ENCODE data around the gene PRR35.

PRR35 gene

DNA sequence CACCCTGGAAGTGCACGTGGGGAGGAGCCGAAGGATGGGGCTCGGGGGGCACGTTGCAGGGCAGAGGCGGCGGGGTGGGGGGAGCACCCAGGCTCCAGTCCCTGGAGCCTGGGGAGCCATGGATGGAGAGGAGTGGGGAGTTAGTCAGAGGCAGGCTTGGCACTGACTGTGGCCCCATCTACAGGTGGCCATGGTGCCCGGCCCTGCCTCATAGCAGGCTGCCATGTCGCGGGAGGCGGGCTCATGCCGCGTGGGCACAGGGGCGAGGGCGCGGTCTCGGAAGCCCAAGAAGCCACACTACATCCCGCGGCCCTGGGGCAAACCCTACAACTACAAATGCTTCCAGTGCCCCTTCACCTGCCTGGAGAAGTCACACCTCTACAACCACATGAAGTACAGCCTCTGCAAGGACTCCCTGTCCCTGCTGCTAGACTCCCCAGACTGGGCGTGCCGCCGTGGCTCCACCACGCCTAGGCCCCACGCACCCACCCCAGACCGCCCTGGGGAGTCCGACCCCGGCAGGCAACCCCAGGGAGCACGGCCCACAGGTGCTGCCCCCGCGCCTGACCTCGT lies 3.0 kb downstream of the PRR35 start:
- peaks cover 33% of the 10 kb centered on the region for H3K27me3 Mint-ChIP-seq
- ATAC-seq (no peak), DNase-seq (no peak)
- no peak overlapping the region for H3K4me3 Mint-ChIP-seq
- no peaks in the 10 kb centered on the region for H3K9me3 Mint-ChIP-seq
- no peak overlapping the region for H3K27ac Mint-ChIP-seq
- H3K4me1 Mint-ChIP-seq: peaks cover 24% of the 10 kb centered on the region

- H3K9me3 Mint-ChIP-seq: no peaks in the 10 kb centered on the region
Observed at GRCh38 chr16:564690-565418, 4.7 kb downstream of the PRR35 start.

DNA sequence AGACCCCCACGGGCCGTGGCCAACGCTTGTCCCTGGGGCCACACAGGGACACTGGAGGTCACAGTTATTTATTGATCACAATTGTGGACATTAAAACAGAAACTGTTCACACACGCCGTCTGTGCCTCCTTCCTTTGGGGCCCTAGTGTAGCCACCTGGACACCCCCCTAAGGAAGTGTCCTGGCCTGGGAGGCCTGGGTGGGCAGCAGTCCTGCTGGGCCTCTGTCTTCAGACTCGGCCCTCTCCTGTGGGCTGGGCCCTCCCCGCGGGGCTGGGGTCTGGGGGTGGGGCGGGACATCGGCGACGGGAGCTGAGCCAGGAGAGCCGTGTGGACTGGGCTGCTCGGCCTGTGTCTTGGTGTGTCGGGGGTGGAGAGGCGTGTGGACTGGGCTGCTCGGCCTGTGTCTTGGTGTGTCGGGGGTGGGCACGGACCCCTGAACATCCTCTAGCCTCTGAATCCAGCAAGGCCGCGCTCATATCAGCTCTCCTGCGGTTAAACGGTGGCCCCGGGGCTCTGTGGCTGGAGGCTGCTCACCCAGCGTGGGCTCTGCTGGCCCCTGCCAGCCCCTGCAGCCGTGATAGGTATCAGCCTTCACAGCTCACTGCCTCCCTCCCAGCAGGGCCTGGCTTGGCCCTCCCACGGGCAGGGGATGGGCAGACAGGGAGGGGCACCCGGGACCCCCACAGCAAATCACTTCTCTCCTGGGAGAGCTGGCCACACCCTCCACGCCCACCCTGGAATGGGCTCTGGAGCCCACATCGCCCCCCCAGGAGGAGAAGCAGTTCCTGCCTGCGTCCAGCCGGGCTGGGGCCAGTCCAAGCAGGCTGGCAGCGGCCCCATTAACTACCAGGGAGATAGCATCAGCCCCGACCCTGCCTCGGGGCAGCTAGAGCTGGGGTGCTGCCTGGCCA lies 5.5 kb downstream of the PRR35 start:
- ATAC-seq (no peak), DNase-seq (no peak)
- Mint-ChIP-seq H3K27me3 (peaks cover 17% of the 10 kb centered on the region), H3K9me3 (no peaks in the 10 kb centered on the region), H3K4me1 (peaks cover 37% of the 10 kb centered on the region), H3K27ac (peak overlapping the region in 1 of 2 donors; percentile 34), H3K4me3 (no peak overlapping the region)

More at GRCh38 chr16:564690-565418, 4.7 kb downstream of the PRR35 start:
- Mint-ChIP-seq H3K27ac (no peak overlapping the region), H3K4me3 (no peak overlapping the region), H3K4me1 (peaks cover 34% of the 10 kb centered on the region), H3K27me3 (peaks cover 17% of the 10 kb centered on the region)
- ATAC-seq: no peak
- no peak for DNase-seq

GRCh38 chr16:566475-567372 lies 6.5 kb downstream of the PRR35 start, which contains the start of gene NHLRC4:
Gene NHLRC4, plus strand, starts transcription at chr16:567005. Its CDS starts 1,043 bp downstream, at chr16:568048.
- peak; percentile 70 for ATAC-seq
- Mint-ChIP-seq H3K4me3 (peak within 1 kb of the TSS; percentile 75 to 83), H3K9me3 (no peaks in the 10 kb centered on the region), H3K27ac (peak within 1 kb of the TSS; percentile 81 to 97), H3K4me1 (peaks cover 48% of the 10 kb centered on the region), H3K27me3 (peaks cover 11% of the 10 kb centered on the region)
- peak; percentile 63 to 72 for DNase-seq

DNA sequence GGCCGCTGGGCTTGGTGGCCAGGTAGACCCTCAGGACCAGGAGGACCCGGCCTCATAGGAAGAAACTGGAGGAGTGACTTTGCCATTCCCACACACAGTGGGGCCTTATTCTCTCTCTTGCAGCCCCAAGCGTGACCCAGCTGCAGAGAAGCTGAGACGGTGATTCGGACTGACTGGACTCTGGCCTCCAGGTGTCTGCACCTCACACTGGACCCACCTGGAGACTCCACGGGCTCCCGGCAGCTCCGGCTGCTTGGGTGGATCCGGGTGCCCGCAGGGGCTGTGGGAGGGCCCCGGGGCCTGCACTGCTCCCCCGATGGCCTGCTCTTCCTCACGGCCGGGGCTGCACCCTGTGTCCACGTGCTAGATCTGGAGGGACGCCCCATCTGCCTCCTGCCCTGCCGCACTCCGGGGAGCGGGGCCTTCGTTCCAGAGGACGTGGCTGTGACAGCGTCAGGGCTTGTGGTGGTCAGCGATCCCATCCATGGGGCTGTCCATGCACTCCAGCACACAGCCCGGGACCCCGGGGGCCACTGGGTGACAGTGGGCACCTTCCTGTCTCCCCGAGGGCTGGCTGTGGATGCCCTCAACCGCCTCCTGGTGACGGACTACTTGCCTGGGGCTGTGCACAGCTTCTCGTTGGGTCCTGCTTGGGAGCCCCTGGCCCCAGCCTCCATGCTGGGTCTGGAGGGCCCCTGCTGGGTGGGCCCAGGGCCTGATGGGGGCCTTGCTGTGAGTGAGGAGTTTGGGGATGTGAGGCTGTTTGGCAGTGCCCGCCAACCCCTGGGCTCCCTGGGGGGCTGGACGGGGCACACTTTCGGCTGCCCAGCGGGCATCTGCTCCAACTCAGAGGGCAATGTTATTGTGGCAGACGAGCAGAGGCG lies 7.4 kb downstream of the PRR35 start:
- Mint-ChIP-seq H3K9me3 (no peaks in the 10 kb centered on the region), H3K4me1 (peaks cover 53% of the 10 kb centered on the region), H3K4me3 (peak overlapping the region; percentile 75 to 83), H3K27me3 (peaks cover 2% of the 10 kb centered on the region), H3K27ac (peak overlapping the region; percentile 81 to 97)
- DNase-seq: no peak
- ATAC-seq: no peak

DNA sequence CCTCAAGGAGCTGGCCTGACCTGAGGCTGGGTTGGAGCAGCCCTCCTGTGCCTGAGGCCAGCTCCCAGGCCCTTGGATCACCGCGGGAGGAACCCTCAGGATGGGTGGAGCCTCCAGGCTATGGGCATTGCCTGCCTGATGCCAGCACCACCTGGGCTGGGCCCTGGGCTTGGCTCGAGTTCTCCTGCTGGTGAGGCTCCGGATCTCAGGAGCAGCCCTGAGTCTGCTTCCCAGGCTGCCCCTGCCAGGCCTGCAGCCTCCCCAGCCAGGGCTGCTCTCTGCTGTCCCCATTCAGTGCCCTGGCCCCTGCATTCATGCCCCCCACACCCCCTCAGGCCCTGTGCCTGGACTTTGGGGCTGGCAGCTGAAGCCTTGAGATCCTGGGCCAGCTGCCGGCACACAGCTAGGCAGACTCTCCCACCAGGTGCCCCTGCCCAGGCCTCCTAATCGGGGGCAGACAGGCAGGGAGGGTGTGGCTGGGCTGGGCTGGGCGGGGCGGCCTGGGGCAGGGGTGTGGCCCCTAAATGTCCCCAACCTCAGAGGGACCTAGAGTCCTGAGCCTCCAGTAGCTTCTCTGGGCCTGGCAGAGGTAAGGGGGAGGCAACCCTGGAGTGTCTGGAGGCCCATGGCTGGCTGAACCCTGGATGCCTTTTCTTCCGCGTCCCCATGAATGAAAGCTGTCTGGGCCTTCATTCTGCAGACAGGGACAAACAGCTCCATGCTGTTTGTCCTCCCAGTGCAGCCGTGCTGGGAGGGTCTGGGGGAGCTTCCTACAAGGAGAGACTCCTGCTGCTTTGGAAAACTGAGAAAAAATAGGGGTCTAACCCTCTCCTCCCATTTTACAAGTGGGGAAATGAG lies 8.4 kb downstream of the PRR35 start:
- no peak for ATAC-seq
- H3K27ac Mint-ChIP-seq: peak overlapping the region; percentile 91 to 97
- no peak for DNase-seq
- H3K4me1 Mint-ChIP-seq: peaks cover 53% of the 10 kb centered on the region
- no peaks in the 10 kb centered on the region for H3K27me3 Mint-ChIP-seq
- no peaks in the 10 kb centered on the region for H3K9me3 Mint-ChIP-seq
- peak overlapping the region; percentile 89 to 95 for H3K4me3 Mint-ChIP-seq

DNA sequence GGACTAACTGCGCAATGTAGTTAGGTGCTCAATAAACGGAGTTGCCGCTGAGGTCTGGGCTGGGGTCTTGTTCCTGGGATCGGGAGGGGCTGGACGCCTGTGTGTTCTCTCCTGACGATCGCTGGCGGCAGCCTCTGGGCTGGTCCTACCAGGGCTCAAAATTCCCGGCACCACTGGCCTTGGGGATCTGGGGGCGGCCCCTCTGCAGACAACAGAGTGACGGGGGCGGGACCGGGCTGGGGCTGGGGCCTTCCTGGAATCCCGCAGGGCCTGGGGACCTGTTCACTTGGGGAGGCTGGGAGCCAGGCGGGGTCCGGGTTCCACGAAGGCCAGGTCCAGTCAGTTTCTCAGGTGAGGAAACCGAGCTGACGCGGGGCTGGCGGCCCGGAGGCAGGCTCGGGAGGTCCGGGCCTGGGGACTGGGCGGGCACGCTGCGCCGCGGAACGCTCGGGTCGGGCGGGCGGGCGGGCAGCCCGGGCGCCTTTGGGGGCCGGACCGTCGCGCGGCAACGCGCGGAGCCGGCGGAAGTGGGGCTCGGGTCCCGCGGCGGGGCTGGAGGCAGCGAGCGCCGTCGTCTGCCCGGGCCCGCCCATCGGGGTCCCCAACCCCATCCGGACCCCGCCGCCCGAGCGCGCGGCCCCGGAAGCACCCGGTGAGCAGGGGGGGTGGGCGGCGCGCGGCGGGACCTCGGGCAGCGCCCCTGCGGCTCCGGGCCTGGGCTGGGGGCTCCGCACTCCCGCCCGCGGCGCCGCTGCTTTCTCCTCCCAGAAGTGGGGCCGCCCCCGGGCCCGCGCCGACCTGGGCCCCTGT lies 9.5 kb downstream of the PRR35 start, which contains the start of gene PIGQ:
Gene PIGQ, plus strand, starts transcription at position 524 of the 810 bp plus-strand sequence. CDS start 4,107 bp downstream, outside the sequence.
- peak; percentile 65 to 74 for DNase-seq
- H3K27ac Mint-ChIP-seq: peak within 1 kb of the TSS; percentile 91 to 97
- H3K27me3 Mint-ChIP-seq: no peaks in the 10 kb centered on the region

GRCh38 chr16:572865-573650 lies 12.9 kb downstream of the PRR35 start:
- H3K9me3 Mint-ChIP-seq: no peaks in the 10 kb centered on the region
- H3K4me3 Mint-ChIP-seq: no peak overlapping the region
- H3K4me1 Mint-ChIP-seq: peaks cover 36% of the 10 kb centered on the region
- H3K27ac Mint-ChIP-seq: peak overlapping the region; percentile 12 to 68
- DNase-seq: no peak
- ATAC-seq: no peak
- H3K27me3 Mint-ChIP-seq: no peaks in the 10 kb centered on the region

More for the DNA sequence above, 9.5 kb downstream of the PRR35 start, which contains the start of gene PIGQ:
- peaks cover 53% of the 10 kb centered on the region for H3K4me1 Mint-ChIP-seq
- H3K4me3 Mint-ChIP-seq: peak within 1 kb of the TSS; percentile 89 to 95
- H3K9me3 Mint-ChIP-seq: no peaks in the 10 kb centered on the region
- peak; percentile 80 for ATAC-seq

DNA sequence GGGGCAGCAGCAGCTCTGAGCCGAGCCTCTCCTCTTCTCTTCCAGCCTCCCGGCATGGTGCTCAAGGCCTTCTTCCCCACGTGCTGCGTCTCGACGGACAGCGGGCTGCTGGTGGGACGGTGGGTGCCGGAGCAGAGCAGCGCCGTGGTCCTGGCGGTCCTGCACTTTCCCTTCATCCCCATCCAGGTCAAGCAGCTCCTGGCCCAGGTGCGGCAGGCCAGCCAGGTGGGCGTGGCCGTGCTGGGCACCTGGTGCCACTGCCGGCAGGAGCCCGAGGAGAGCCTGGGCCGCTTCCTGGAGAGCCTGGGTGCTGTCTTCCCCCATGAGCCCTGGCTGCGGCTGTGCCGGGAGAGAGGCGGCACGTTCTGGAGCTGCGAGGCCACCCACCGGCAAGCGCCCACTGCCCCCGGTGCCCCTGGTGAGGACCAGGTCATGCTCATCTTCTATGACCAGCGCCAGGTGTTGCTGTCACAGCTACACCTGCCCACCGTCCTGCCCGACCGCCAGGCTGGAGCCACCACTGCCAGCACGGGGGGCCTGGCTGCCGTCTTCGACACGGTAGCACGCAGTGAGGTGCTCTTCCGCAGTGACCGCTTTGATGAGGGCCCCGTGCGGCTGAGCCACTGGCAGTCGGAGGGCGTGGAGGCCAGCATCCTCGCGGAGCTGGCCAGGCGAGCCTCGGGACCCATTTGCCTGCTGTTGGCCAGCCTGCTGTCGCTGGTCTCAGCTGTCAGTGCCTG lies 14.0 kb downstream of the PRR35 start:
- no peak for DNase-seq
- Mint-ChIP-seq H3K4me3 (no peak overlapping the region), H3K4me1 (peaks cover 36% of the 10 kb centered on the region), H3K27ac (no peak overlapping the region), H3K9me3 (no peaks in the 10 kb centered on the region), H3K27me3 (no peaks in the 10 kb centered on the region)
- no peak for ATAC-seq

GRCh38 chr16:575354-576196 lies 15.4 kb downstream of the PRR35 start:
- H3K4me1 Mint-ChIP-seq: peaks cover 30% of the 10 kb centered on the region

More at GRCh38 chr16:575354-576196, 15.4 kb downstream of the PRR35 start:
- Mint-ChIP-seq H3K4me3 (no peak overlapping the region), H3K9me3 (no peaks in the 10 kb centered on the region), H3K27ac (no peak overlapping the region), H3K27me3 (no peaks in the 10 kb centered on the region)
- no peak for ATAC-seq
- DNase-seq: no peak

Data from stimulated activated naive CD8-positive, alpha-beta T cell treated with anti-CD3 and anti-CD28 coated beads, Interleukin-15, amount 100 ng/mL, for 72 hours (primary cell).